K562 (cell line): ENCODE measurements around the gene HSPE1. TPM values are rescaled to one million over a fixed set of nuclear protein-coding genes. Genes with fewer than 3 reads are reported as not detected.
A peak's percentile ranks its signal among the peaks of the same experiment; 100 is the strongest.

Source experiments
- BRD9 ChIP-seq: fragments of 450-650 bp; IDR thresholded peaks from 2 replicates; pipeline ENCODE4 v1.6.1; 2018; ENCODE audit warnings: low read depth; ENCODE audit not compliant: partially characterized antibody
- CHD7 ChIP-seq: fragments of 200-600 bp; sonication (generic); IDR thresholded peaks from one replicate; pipeline ENCODE4 v1.6.1; 2012; ENCODE audit warnings: mild to moderate bottlenecking, low read depth, low read length, inconsistent platforms
- ETS1 ChIP-seq: conservative IDR thresholded peaks from 2 replicates; pipeline ENCODE4 v1.6.1; 2011; ENCODE audit warnings: low read depth, mild to moderate bottlenecking, low read length; ENCODE audit not compliant: control insufficient read depth
- HIVEP1 ChIP-seq: fragments of 250-450 bp; sonication (Bioruptor Pico); IDR thresholded peaks from 2 replicates; pipeline ENCODE4 v1.4.0; 2020; ENCODE audit warnings: mild to moderate bottlenecking
- HOXB6 ChIP-seq: fragments of 250-450 bp; sonication (Bioruptor Pico); IDR thresholded peaks from 2 replicates; pipeline ENCODE4 v1.5.1; 2022; ENCODE audit warnings: mild to moderate bottlenecking, borderline replicate concordance
- IRF1 ChIP-seq: sonication (generic); formaldehyde crosslinking; IDR thresholded peaks from 2 replicates; pipeline ENCODE4 v1.8.0; 2022; ENCODE audit warnings: missing genetic modification reagents, mild to moderate bottlenecking, borderline replicate concordance
- NFYB ChIP-seq: IDR thresholded peaks from 2 replicates; pipeline ENCODE4 v1.6.1; 2011; ENCODE audit warnings: mild to moderate bottlenecking, moderate library complexity; ENCODE audit not compliant: insufficient read length; ENCODE audit errors: extremely low read depth
- RFX7 ChIP-seq: fragments of 250-450 bp; sonication (Bioruptor Pico); IDR thresholded peaks from 2 replicates; pipeline ENCODE4 v1.5.1; 2021; ENCODE audit warnings: mild to moderate bottlenecking
- TRIM28 ChIP-seq: fragments of 450-650 bp; IDR thresholded peaks from 2 replicates; pipeline ENCODE4 v1.6.1; 2017
- XRCC3 ChIP-seq: fragments of 450-650 bp; IDR thresholded peaks from 2 replicates; pipeline ENCODE4 v1.6.1; 2017; ENCODE audit warnings: mild to moderate bottlenecking, moderate library complexity
- ZNF75A ChIP-seq: fragments of 450-650 bp; formaldehyde crosslinking; IDR thresholded peaks from 2 replicates; pipeline ENCODE4 v1.4.0; 2020; ENCODE audit warnings: mild to moderate bottlenecking
- polyA plus RNA-seq, 8 experiments: library from polyadenylated mRNA; depleted of rRNA in 4 of 8; stranded (reverse) in 5 of 8; unstranded in 3 of 8; fragments of >200 nt; fragmentation: Nextera tagmentation in 2 of 8; fragmentation: Illumina TruSeq in 1 of 8; extraction: Ambion mirVana in 2 of 8; extraction: Trizol in 1 of 8; gene quantifications; 2 replicates each; pipeline versions ENCODE4 v1.2.1 to v1.2.3, GENCODE V29; 2011 to 2014; ENCODE audit warnings: inconsistent platforms in 1 of 8, missing spikeins in 1 of 8
- total RNA-seq, 7 experiments: library from RNA; depleted of rRNA in 6 of 7; stranded (reverse); fragments of >200 nt in 6 of 7; fragmentation: Illumina TruSeq in 2 of 7; extraction: Trizol in 2 of 7; gene quantifications; 2 replicates each; pipeline versions ENCODE4 v1.2.1 to v1.2.3, GENCODE V29; 2011 to 2021; ENCODE audit warnings: low replicate concordance in 1 of 7

Gene HSPE1
- total and polyA plus RNA-seq, 9 of the 15 experiments (the other 6 are each of a cell fraction or from before 2014, with no cell fraction given): 223 to 1,007 (median 612) TPM

- TF ChIP-seq HOXB6 (no peak), XRCC3 (no peak), BRD9 (peak; percentile 1), NFYB (no peak), TRIM28 (no peak), ETS1 (peak; percentile 73), ZNF75A (CRISPR knock-in tag) (no peak), IRF1 (CRISPR knock-in tag) (no peak), CHD7 (no peak), HIVEP1 (CRISPR knock-in tag) (no peak), RFX7 (CRISPR knock-in tag) (no peak)
Observed at GRCh38 chr2:197499594-197500502, at the start of gene HSPE1, which contains the start of gene HSPD1 (continued).
